MCF 10A (cell line): ENCODE measurements around the gene DDR1. TPM values are rescaled to one million over a fixed set of nuclear protein-coding genes. Genes with fewer than 3 reads are reported as not detected.
A peak's percentile ranks its signal among the peaks of the same experiment; 100 is the strongest.
"Not testable (repeated sequence)": the region's sequence is repeated elsewhere in the genome, so short reads cannot be mapped to it uniquely, and the experiment has no call there.

Experiments used
- BruUV-seq: library from RNA; stranded (reverse); fragments of 400-500 nt; replicated peaks from 2 replicates; lab custom pipeline; 2021; lab: Mats Ljungman, UMichigan
- CTCF ChIA-PET: fragments of 300-600 bp; sonication (Branson Sonifier 250); formaldehyde crosslinking; extraction: SDS; loops from one replicate; lab custom pipeline; 2021; ENCODE audit warnings: antibody characterized with exemption, inconsistent platforms; lab: Yijun Ruan, JAX
- POLR2A ChIA-PET: fragments of 300-600, 350-650 bp; sonication (Branson Sonifier 250); formaldehyde crosslinking; extraction: SDS; loops from one replicate; lab custom pipeline; 2020; ENCODE audit warnings: antibody characterized with exemption, inconsistent platforms; lab: Yijun Ruan, JAX
- DNase-seq: peaks from one replicate; pipeline ENCODE4 v3.0.0-alpha.2; 2018; ENCODE audit not compliant: unreplicated experiment
- H3K27ac Mint-ChIP-seq: one replicate; pipeline ENCODE4 v1.8.0; 2022; ENCODE audit warnings: mild to moderate bottlenecking, low read depth, mixed read lengths; ENCODE audit not compliant: unreplicated experiment
- H3K27me3 Mint-ChIP-seq: one replicate; pipeline ENCODE4 v1.8.0; 2022; ENCODE audit warnings: mixed read lengths; ENCODE audit not compliant: insufficient read depth, unreplicated experiment
- H3K36me3 Mint-ChIP-seq: one replicate; pipeline ENCODE4 v1.8.0; 2022; ENCODE audit warnings: mild to moderate bottlenecking, moderate library complexity, mixed read lengths; ENCODE audit not compliant: insufficient read depth, unreplicated experiment
- H3K4me1 Mint-ChIP-seq: one replicate; pipeline ENCODE4 v1.8.0; 2022; ENCODE audit warnings: mixed read lengths; ENCODE audit not compliant: insufficient read depth, unreplicated experiment
- H3K4me3 Mint-ChIP-seq: one replicate; pipeline ENCODE4 v1.8.0; 2022; ENCODE audit warnings: mild to moderate bottlenecking, moderate library complexity, mixed read lengths; ENCODE audit not compliant: unreplicated experiment
- H3K9me3 Mint-ChIP-seq: one replicate; pipeline ENCODE4 v1.8.0; 2022; ENCODE audit warnings: mixed read lengths; ENCODE audit not compliant: unreplicated experiment
- CTCF ChIP-seq: fragments of 200-600 bp; IDR thresholded peaks from one replicate; pipeline ENCODE4 v1.8.0; 2022; ENCODE audit warnings: antibody characterized with exemption, mild to moderate bottlenecking; ENCODE audit not compliant: unreplicated experiment
- intact Hi-C: fragments of 100-400 bp; cut with micrococcal nuclease; formaldehyde crosslinking; loops from 2 replicates; pipeline ENCODE4 v1.14.1; 2022
- total RNA-seq: library from RNA; stranded (reverse); gene quantifications from 2 replicates; pipeline ENCODE4 v1.2.3, GENCODE V29; 2022

DDR1 gene
- total RNA-seq, 1 experiment from 2014 or later, result 66.0 TPM

GRCh38 chr6:30900863-30901417 is 16.6 kb downstream of the DDR1 start:
- no peaks in the 10 kb centered on the region for H3K27me3 Mint-ChIP-seq
- no peak for DNase-seq
- H3K9me3 Mint-ChIP-seq, result no peaks in the 10 kb centered on the region
- POLR2A ChIA-PET, result interaction anchor here (0.8 to 5.8 kb wide), 4 partner anchors 11 to 170 kb away, joined by 3 to 36 read pairs (median 20); partner anchors contain the start of gene DDR1
- no peak overlapping the region for H3K27ac Mint-ChIP-seq
- no TSS peak for BruUV-seq
- CTCF ChIA-PET, result interaction anchor here (0.7 to 5.1 kb wide), 2 partner anchors 14 to 312 kb away, joined by 3 to 24 read pairs; partner anchors contain the start of gene VARS2
- no peak overlapping the region for H3K4me3 Mint-ChIP-seq
- H3K4me1 Mint-ChIP-seq, result peaks cover 8% of the 10 kb centered on the region
- intact Hi-C loops, result no loop called here
- no peak for TF ChIP-seq CTCF
- peaks cover 32% of the 10 kb centered on the region for H3K36me3 Mint-ChIP-seq

GRCh38 chr6:30901436-30901835 is 17.1 kb downstream of the DDR1 start:
- no peaks in the 10 kb centered on the region for H3K9me3 Mint-ChIP-seq
- BruUV-seq, result no TSS peak
- intact Hi-C loops, result no loop called here
- DNase-seq, result no peak
- H3K27ac Mint-ChIP-seq, result no peak overlapping the region
- no peaks in the 10 kb centered on the region for H3K27me3 Mint-ChIP-seq
- H3K4me1 Mint-ChIP-seq, result peaks cover 8% of the 10 kb centered on the region
- ChIA-PET POLR2A (interaction anchor here (0.8 to 5.8 kb wide), 5 partner anchors 12 to 169 kb away, joined by 3 to 36 read pairs (median 5); partner anchors contain the start of gene DDR1), CTCF (interaction anchor here (0.7 to 5.1 kb wide), 4 partner anchors 13 to 312 kb away, joined by 3 to 24 read pairs (median 3); partner anchors contain the start of gene VARS2)
- no peak overlapping the region for H3K4me3 Mint-ChIP-seq
- TF ChIP-seq CTCF, result no peak
- peaks cover 31% of the 10 kb centered on the region for H3K36me3 Mint-ChIP-seq

- H3K4me3 Mint-ChIP-seq, H3K9me3 Mint-ChIP-seq, H3K4me1 Mint-ChIP-seq, intact Hi-C loops, BruUV-seq, H3K27me3 Mint-ChIP-seq, DNase-seq: not testable (repeated sequence)
- POLR2A ChIA-PET, result interaction anchor here (0.9 to 5.8 kb wide), 5 partner anchors 12 to 21 kb away, joined by 3 to 36 read pairs (median 5); partner anchors contain the start of genes DDR1 and VARS2
- peaks cover 27% of the 10 kb centered on the region for H3K36me3 Mint-ChIP-seq
- CTCF ChIA-PET, result interaction anchor here (0.9 to 5.1 kb wide), 5 partner anchors 12 to 357 kb away, joined by 3 to 24 read pairs (median 3); partner anchors contain the start of gene VARS2
- H3K27ac Mint-ChIP-seq, result peak overlapping the region; percentile 49
Measured at GRCh38 chr6:30902196-30902595, 17.9 kb downstream of the DDR1 start.

GRCh38 chr6:30902709-30903108 is 18.4 kb downstream of the DDR1 start:
- BruUV-seq, result no TSS peak
- Mint-ChIP-seq H3K36me3 (peaks cover 27% of the 10 kb centered on the region), H3K4me3 (no peak overlapping the region), H3K27ac (peak overlapping the region; percentile 49), H3K4me1 (peaks cover 8% of the 10 kb centered on the region), H3K9me3 (no peaks in the 10 kb centered on the region), H3K27me3 (no peaks in the 10 kb centered on the region)
- no peak for DNase-seq
- TF ChIP-seq CTCF, result no peak
- intact Hi-C loops, result no loop called here
- ChIA-PET POLR2A (interaction anchor here (0.9 to 5.8 kb wide), 5 partner anchors 11 to 22 kb away, joined by 3 to 36 read pairs (median 5); partner anchors contain the start of genes DDR1 and VARS2), CTCF (interaction anchor here (0.9 to 5.1 kb wide), 5 partner anchors 12 to 358 kb away, joined by 3 to 24 read pairs (median 3); partner anchors contain the start of gene VARS2)
